ENCODE results near the gene NUAK2.

The NUAK2 gene

GRCh38 chr1:205353612-205354011 is 32.1 kb upstream of the NUAK2 start:
- no peak for DNase-seq (ENCODE audit: low spot score)
- Mint-ChIP-seq H3K4me1 (ENCODE audit: low read depth) (no peaks in the 10 kb centered on the region), H3K9me3 (no peaks in the 10 kb centered on the region), H3K4me3 (no peak overlapping the region), H3K27ac (no peak overlapping the region), H3K36me3 (ENCODE audit: low read depth) (no peaks in the 10 kb centered on the region), H3K27me3 (ENCODE audit: low read depth) (peaks cover 32% of the 10 kb centered on the region)

- no peaks in the 10 kb centered on the region for H3K4me1 Mint-ChIP-seq (ENCODE audit: low read depth)
- H3K27me3 Mint-ChIP-seq (ENCODE audit: low read depth), result peaks cover 30% of the 10 kb centered on the region
- H3K9me3 Mint-ChIP-seq, result no peaks in the 10 kb centered on the region
- DNase-seq (ENCODE audit: low spot score), result no peak
- H3K36me3 Mint-ChIP-seq (ENCODE audit: low read depth), result no peaks in the 10 kb centered on the region
- H3K27ac Mint-ChIP-seq, result no peak overlapping the region
- H3K4me3 Mint-ChIP-seq, result no peak overlapping the region
Observed at GRCh38 chr1:205353191-205353590, 31.6 kb upstream of the NUAK2 start.

- Mint-ChIP-seq H3K27me3 (ENCODE audit: low read depth) (peaks cover 27% of the 10 kb centered on the region), H3K27ac (no peak overlapping the region), H3K9me3 (no peaks in the 10 kb centered on the region), H3K4me1 (ENCODE audit: low read depth) (no peaks in the 10 kb centered on the region), H3K4me3 (no peak overlapping the region), H3K36me3 (ENCODE audit: low read depth) (no peaks in the 10 kb centered on the region)
- DNase-seq (ENCODE audit: low spot score), result no peak
Observed at GRCh38 chr1:205351984-205352713, 30.6 kb upstream of the NUAK2 start.

GRCh38 chr1:205350691-205351141 is 29.2 kb upstream of the NUAK2 start:
- no peak overlapping the region for H3K27ac Mint-ChIP-seq
- peaks cover 34% of the 10 kb centered on the region for H3K27me3 Mint-ChIP-seq (ENCODE audit: low read depth)
- no peaks in the 10 kb centered on the region for H3K36me3 Mint-ChIP-seq (ENCODE audit: low read depth)
- no peak for DNase-seq (ENCODE audit: low spot score)
- H3K4me3 Mint-ChIP-seq, result no peak overlapping the region
- H3K9me3 Mint-ChIP-seq, result no peaks in the 10 kb centered on the region
- H3K4me1 Mint-ChIP-seq (ENCODE audit: low read depth), result no peaks in the 10 kb centered on the region

GRCh38 chr1:205350124-205350523 is 28.6 kb upstream of the NUAK2 start:
- Mint-ChIP-seq H3K4me3 (no peak overlapping the region), H3K36me3 (ENCODE audit: low read depth) (no peaks in the 10 kb centered on the region), H3K27ac (no peak overlapping the region), H3K9me3 (no peaks in the 10 kb centered on the region), H3K27me3 (ENCODE audit: low read depth) (peaks cover 38% of the 10 kb centered on the region), H3K4me1 (ENCODE audit: low read depth) (no peaks in the 10 kb centered on the region)
- DNase-seq (ENCODE audit: low spot score), result no peak

GRCh38 chr1:205348554-205349487 is 27.3 kb upstream of the NUAK2 start:
- Mint-ChIP-seq H3K27me3 (ENCODE audit: low read depth) (peaks cover 46% of the 10 kb centered on the region), H3K36me3 (ENCODE audit: low read depth) (no peaks in the 10 kb centered on the region), H3K4me1 (ENCODE audit: low read depth) (peaks cover 3% of the 10 kb centered on the region), H3K27ac (no peak overlapping the region), H3K9me3 (no peaks in the 10 kb centered on the region), H3K4me3 (no peak overlapping the region)
- DNase-seq (ENCODE audit: low spot score), result no peak

- Mint-ChIP-seq H3K36me3 (ENCODE audit: low read depth) (no peaks in the 10 kb centered on the region), H3K27ac (no peak overlapping the region), H3K9me3 (no peaks in the 10 kb centered on the region), H3K27me3 (ENCODE audit: low read depth) (peaks cover 57% of the 10 kb centered on the region), H3K4me3 (no peak overlapping the region), H3K4me1 (ENCODE audit: low read depth) (peaks cover 3% of the 10 kb centered on the region)
- no peak for DNase-seq (ENCODE audit: low spot score)
Observed at GRCh38 chr1:205346956-205347574, 25.5 kb upstream of the NUAK2 start.

GRCh38 chr1:205345761-205346160 is 24.2 kb upstream of the NUAK2 start:
- Mint-ChIP-seq H3K36me3 (ENCODE audit: low read depth) (no peaks in the 10 kb centered on the region), H3K9me3 (no peaks in the 10 kb centered on the region), H3K27me3 (ENCODE audit: low read depth) (peaks cover 59% of the 10 kb centered on the region), H3K27ac (no peak overlapping the region), H3K4me1 (ENCODE audit: low read depth) (peaks cover 3% of the 10 kb centered on the region), H3K4me3 (no peak overlapping the region)
- DNase-seq (ENCODE audit: low spot score), result no peak

- DNase-seq (ENCODE audit: low spot score), result peak; percentile 43
- peaks cover 55% of the 10 kb centered on the region for H3K27me3 Mint-ChIP-seq (ENCODE audit: low read depth)
- peak overlapping the region; percentile 52 for H3K4me3 Mint-ChIP-seq
- no peak overlapping the region for H3K27ac Mint-ChIP-seq
- H3K36me3 Mint-ChIP-seq (ENCODE audit: low read depth), result no peaks in the 10 kb centered on the region
- no peaks in the 10 kb centered on the region for H3K9me3 Mint-ChIP-seq
- H3K4me1 Mint-ChIP-seq (ENCODE audit: low read depth), result peaks cover 7% of the 10 kb centered on the region
Observed at GRCh38 chr1:205344066-205344928, 22.8 kb upstream of the NUAK2 start.

- peaks cover 7% of the 10 kb centered on the region for H3K4me1 Mint-ChIP-seq (ENCODE audit: low read depth)
- H3K4me3 Mint-ChIP-seq, result no peak overlapping the region
- H3K27me3 Mint-ChIP-seq (ENCODE audit: low read depth), result peaks cover 56% of the 10 kb centered on the region
- no peak overlapping the region for H3K27ac Mint-ChIP-seq
- DNase-seq (ENCODE audit: low spot score), result no peak
- H3K36me3 Mint-ChIP-seq (ENCODE audit: low read depth), result no peaks in the 10 kb centered on the region
- no peaks in the 10 kb centered on the region for H3K9me3 Mint-ChIP-seq
Observed at GRCh38 chr1:205343431-205344065, 22.0 kb upstream of the NUAK2 start.

- Mint-ChIP-seq H3K27ac (no peak overlapping the region), H3K27me3 (ENCODE audit: low read depth) (peaks cover 55% of the 10 kb centered on the region), H3K9me3 (no peaks in the 10 kb centered on the region), H3K4me3 (no peak overlapping the region), H3K36me3 (ENCODE audit: low read depth) (no peaks in the 10 kb centered on the region), H3K4me1 (ENCODE audit: low read depth) (peaks cover 7% of the 10 kb centered on the region)
- no peak for DNase-seq (ENCODE audit: low spot score)
Observed at GRCh38 chr1:205342986-205343385, 21.4 kb upstream of the NUAK2 start.

GRCh38 chr1:205340676-205341075 is 19.1 kb upstream of the NUAK2 start:
- Mint-ChIP-seq H3K36me3 (ENCODE audit: low read depth) (no peaks in the 10 kb centered on the region), H3K9me3 (no peaks in the 10 kb centered on the region), H3K27me3 (ENCODE audit: low read depth) (peaks cover 48% of the 10 kb centered on the region), H3K4me3 (no peak overlapping the region), H3K27ac (no peak overlapping the region), H3K4me1 (ENCODE audit: low read depth) (peaks cover 7% of the 10 kb centered on the region)
- no peak for DNase-seq (ENCODE audit: low spot score)

- Mint-ChIP-seq H3K4me3 (no peak overlapping the region), H3K27ac (no peak overlapping the region), H3K27me3 (ENCODE audit: low read depth) (peaks cover 39% of the 10 kb centered on the region), H3K4me1 (ENCODE audit: low read depth) (peaks cover 7% of the 10 kb centered on the region), H3K9me3 (no peaks in the 10 kb centered on the region), H3K36me3 (ENCODE audit: low read depth) (no peaks in the 10 kb centered on the region)
- DNase-seq (ENCODE audit: low spot score), result no peak
Observed at GRCh38 chr1:205339717-205340116, 18.2 kb upstream of the NUAK2 start.

All from T-helper 2 cell treated with Interferon-gamma antibody and Interleukin-4, amounts not matched to agents 5 μg/mL and 100 μg/mL, for 36 hours (primary cell).